Kidney glomerular epithelial cell (primary cell): ENCODE measurements around the gene PDE11A.

Source experiments
- DNase-seq: peaks from one replicate; lab custom pipeline; 2025; lab: John Stamatoyannopoulos, UW

The PDE11A gene

GRCh38 chr2:177724398-177725287 lies 347.9 kb downstream of the PDE11A start:
- DNase-seq: peak; percentile 46

- DNase-seq: no peak
These were observed 349.3 kb downstream of the PDE11A start for GRCh38 chr2:177723235-177723634.

GRCh38 chr2:177721818-177722567 lies 350.6 kb downstream of the PDE11A start:
- DNase-seq: no peak

GRCh38 chr2:177721087-177721486 lies 351.5 kb downstream of the PDE11A start:
- no peak for DNase-seq

GRCh38 chr2:177717831-177718618 lies 354.6 kb downstream of the PDE11A start:
- no peak for DNase-seq

GRCh38 chr2:177716484-177716883 lies 356.1 kb downstream of the PDE11A start:
- no peak for DNase-seq

GRCh38 chr2:177715771-177716170 lies 356.8 kb downstream of the PDE11A start:
- DNase-seq: no peak

GRCh38 chr2:177714704-177715103 lies 357.9 kb downstream of the PDE11A start:
- no peak for DNase-seq

GRCh38 chr2:177712462-177712861 lies 360.1 kb downstream of the PDE11A start:
- no peak for DNase-seq

GRCh38 chr2:177711483-177712265 lies 360.9 kb downstream of the PDE11A start:
- DNase-seq: no peak

GRCh38 chr2:177710889-177711288 lies 361.7 kb downstream of the PDE11A start:
- DNase-seq: no peak

- DNase-seq: no peak
These were observed 362.6 kb downstream of the PDE11A start for GRCh38 chr2:177709986-177710401.

- no peak for DNase-seq
These were observed 363.7 kb downstream of the PDE11A start for GRCh38 chr2:177708660-177709444.

GRCh38 chr2:177708106-177708505 lies 364.5 kb downstream of the PDE11A start:
- no peak for DNase-seq

- DNase-seq: no peak
These were observed 366.9 kb downstream of the PDE11A start for GRCh38 chr2:177705511-177706173.

- no peak for DNase-seq
These were observed 369.4 kb downstream of the PDE11A start for GRCh38 chr2:177703159-177703558.

- no peak for DNase-seq
These were observed 374.3 kb downstream of the PDE11A start for GRCh38 chr2:177698281-177698680.

GRCh38 chr2:177694348-177694747 lies 378.2 kb downstream of the PDE11A start:
- DNase-seq: no peak

- peak; percentile 20 for DNase-seq
These were observed 378.8 kb downstream of the PDE11A start for GRCh38 chr2:177693658-177694339.
